A204.1 (cell line): ENCODE measurements around the gene GPR82.
"Not testable (repeated sequence)": the region's sequence is repeated elsewhere in the genome, so short reads cannot be mapped to it uniquely, and the experiment has no call there.

Experiments used
- FAIRE-seq: peaks from 2 replicates; lab custom pipeline; 2012; peaks lifted over from hg19 to GRCh38; lab: Jason Lieb, UNC

Gene GPR82

GRCh38 chrX:41723826-41724225 is at the start of gene GPR82:
GPR82 (plus strand) TSS chrX:41724181; CDS start chrX:41727027, 2,846 bp downstream.
- FAIRE-seq: no peak

DNA sequence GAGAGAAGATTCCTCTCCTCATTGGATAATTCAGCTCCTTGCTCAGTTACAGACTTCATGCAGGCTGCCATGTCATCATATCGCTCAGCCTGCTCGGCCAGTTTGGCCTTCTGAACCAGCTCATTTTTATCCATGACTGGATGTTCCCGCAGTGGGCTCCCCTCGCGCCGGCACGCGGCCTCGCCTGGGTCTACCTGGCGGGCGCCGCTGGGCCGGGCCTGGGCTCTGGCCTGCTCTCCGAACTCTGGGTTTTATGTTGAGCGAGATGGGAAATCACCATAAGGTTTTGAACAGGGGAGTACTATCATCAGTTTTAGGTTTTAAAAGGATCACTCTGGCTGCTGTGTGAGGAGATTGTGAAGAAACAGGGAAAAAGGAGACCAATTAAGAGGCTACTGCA is 47.6 kb upstream of the GPR82 start:
- FAIRE-seq: not testable (repeated sequence)

GRCh38 chrX:41677183-41678060 is 46.6 kb upstream of the GPR82 start:
- no peak for FAIRE-seq

DNA sequence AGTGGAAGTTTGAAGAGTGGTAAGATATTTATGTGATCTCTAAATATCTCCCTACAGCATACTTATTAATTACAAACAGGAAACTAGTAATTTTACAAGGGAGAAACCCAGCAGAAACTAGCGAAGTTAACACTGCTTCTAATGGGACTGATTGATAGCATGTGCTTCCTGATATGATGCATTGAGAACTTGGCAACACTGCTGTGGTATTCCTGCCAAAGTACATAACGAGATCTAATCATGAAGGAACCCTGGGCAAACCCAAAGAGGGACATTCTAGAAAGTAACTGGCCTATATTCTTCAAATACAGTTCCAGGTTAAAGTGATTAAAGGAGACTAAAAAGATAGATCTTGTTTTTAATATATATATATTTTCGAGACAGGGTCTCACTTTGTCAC is 39.8 kb upstream of the GPR82 start:
- FAIRE-seq: no peak

DNA sequence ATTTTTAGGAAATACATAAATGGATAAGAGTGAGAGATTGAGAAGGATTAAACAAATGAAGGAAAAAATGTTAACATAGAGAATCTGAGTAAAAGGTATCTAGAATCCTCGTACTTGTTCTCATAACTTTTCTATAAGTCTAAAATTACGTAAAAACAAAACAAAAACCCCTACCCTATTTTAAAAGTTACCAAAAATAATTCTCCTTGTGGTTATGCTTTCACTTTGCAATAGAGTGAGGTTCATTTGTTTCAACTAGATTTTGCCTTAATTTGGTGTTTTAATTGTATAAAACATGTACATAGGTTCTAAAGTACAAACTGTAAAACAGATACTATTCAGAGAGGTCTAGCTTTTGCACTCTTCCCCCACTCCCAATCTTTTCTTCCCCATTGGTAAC is 39.0 kb upstream of the GPR82 start:
- FAIRE-seq: no peak

GRCh38 chrX:41686788-41687187 is 37.2 kb upstream of the GPR82 start:
- FAIRE-seq: no peak

- no peak for FAIRE-seq
These were observed 35.8 kb upstream of the GPR82 start for GRCh38 chrX:41688156-41688555.

DNA sequence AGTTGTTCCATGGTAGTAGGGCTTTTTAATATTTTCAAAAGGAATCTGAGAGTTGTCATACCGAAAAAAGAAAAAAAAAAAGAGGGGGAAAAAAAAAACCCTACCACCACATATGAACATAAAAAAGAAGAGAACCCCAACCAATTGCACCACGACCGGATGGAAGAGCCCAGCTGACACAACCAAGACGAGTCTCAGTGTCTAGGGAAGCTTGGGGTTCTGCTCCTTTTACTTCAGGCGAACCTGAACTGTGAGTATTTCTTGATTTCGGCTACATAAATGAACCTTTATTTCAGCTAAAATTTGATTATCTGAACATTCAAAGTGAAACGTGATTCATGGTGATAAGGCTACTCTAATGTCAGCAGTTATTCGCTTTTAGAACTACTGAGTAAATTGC is 35.1 kb upstream of the GPR82 start, which contains the start of gene GPR34:
Gene GPR34 (plus strand): TSS at position 139 of the 400 bp plus-strand sequence. CDS start 6,661 bp downstream, outside the sequence.
- FAIRE-seq: no peak

DNA sequence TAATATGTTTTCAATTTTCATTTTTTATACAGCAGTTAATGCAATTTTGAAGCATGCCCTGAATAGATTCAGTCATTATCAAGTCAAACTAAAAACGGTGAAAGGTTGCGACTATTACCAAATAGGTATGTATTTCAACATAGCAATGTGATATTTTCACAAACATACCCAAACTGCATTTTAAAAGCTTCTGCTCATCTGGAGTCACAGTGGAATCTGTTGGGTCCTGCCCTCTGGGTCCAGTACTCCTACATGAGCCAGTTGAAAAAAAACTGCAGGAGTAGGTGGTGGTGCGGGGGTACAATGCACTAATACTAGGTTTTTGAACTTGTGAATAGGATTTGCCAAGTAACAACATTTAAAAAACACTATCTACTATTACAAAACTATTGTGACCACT is 34.3 kb upstream of the GPR82 start:
- FAIRE-seq: no peak

DNA sequence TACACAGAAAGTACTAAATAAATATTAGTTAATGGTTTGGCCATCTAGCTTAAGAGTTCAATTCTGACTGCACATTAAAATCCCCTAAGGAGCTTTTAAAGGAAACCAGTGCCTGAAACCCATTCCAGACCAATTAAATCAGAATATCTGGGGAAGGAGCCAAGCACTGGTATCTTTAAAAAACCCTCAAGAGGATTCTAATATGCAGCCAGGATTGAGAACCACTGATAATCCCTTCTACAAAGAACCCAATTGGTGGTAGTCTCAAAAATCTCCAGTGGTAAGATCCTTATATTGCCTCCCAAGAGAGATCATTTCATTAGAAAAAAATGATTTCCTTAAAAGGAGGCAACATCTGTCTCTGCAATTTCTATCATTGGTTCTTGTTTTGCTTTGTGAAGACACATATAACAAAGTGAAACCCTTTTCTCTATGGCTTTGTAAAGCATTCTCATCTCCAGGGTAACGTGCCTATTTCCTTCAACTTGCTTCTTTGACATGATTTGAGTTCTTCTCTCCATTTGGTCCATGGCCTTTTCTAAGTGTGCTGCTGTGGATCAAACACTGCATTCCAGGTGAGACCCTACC is 31.7 kb upstream of the GPR82 start:
- no peak for FAIRE-seq

GRCh38 chrX:41693024-41693423 is 31.0 kb upstream of the GPR82 start:
- no peak for FAIRE-seq

DNA sequence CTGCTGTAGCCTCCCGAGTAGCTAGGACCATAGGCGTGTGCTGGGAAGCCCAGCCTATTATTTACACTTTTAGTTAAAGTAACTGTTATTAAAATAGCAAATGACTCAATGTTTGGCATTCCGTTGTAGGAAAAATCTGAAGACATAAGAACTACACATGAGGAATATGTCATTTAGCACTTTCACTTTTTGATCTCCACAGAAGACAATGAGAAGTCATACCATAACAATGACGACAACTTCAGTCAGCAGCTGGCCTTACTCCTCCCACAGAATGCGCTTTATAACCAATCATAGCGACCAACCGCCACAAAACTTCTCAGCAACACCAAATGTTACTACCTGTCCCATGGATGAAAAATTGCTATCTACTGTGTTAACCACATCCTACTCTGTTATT is 28.6 kb upstream of the GPR82 start:
- FAIRE-seq: no peak

GRCh38 chrX:41703574-41704029 is 20.4 kb upstream of the GPR82 start:
- FAIRE-seq: no peak

DNA sequence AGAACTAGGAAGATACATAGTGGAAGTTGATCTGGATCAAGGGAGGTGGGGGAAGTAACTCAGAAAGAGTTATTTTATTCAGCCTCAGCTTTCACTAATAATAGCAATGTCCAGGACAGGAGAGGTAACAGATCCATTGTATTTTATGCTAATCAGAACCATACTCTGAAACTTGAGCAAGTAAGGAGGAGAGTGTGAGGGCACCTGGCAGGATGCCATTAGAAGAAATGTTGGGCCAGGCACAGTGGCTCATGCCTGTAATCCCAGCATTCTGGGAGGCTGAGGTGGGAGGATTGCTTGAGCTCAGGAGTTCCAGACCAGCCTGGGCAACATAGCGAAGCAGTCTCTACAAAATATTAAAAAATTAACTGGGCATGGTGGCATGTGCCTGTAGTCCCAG is 18.9 kb upstream of the GPR82 start:
- no peak for FAIRE-seq

- FAIRE-seq: no peak
These were observed 18.2 kb upstream of the GPR82 start for GRCh38 chrX:41705680-41706374.

- FAIRE-seq: no peak
These were observed 16.8 kb upstream of the GPR82 start for GRCh38 chrX:41707218-41707617.

- no peak for FAIRE-seq
These were observed 15.5 kb upstream of the GPR82 start for GRCh38 chrX:41708486-41708885.

- FAIRE-seq: no peak
These were observed 12.8 kb upstream of the GPR82 start for GRCh38 chrX:41711021-41711667.

DNA sequence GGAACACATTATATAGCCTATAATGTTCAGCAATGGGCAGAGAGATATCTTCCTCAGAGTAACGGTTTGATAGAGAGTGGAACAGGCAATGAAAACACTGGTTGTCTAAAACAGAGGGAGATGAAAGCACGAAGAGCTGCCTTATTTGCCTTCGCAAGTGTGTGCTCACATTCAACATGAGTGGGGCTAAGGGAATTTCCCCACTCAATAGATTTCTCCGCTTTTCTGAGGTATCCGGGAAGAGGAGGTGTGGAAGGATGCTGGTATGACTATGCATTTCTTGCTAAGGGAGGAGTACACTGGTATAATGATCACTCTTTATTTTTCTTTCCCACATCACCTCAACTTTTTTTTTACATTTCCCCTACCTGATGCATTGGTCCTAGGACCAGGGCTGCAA is 7.8 kb upstream of the GPR82 start:
- FAIRE-seq: no peak

- FAIRE-seq: no peak
These were observed 7.1 kb upstream of the GPR82 start for GRCh38 chrX:41716767-41717473.

DNA sequence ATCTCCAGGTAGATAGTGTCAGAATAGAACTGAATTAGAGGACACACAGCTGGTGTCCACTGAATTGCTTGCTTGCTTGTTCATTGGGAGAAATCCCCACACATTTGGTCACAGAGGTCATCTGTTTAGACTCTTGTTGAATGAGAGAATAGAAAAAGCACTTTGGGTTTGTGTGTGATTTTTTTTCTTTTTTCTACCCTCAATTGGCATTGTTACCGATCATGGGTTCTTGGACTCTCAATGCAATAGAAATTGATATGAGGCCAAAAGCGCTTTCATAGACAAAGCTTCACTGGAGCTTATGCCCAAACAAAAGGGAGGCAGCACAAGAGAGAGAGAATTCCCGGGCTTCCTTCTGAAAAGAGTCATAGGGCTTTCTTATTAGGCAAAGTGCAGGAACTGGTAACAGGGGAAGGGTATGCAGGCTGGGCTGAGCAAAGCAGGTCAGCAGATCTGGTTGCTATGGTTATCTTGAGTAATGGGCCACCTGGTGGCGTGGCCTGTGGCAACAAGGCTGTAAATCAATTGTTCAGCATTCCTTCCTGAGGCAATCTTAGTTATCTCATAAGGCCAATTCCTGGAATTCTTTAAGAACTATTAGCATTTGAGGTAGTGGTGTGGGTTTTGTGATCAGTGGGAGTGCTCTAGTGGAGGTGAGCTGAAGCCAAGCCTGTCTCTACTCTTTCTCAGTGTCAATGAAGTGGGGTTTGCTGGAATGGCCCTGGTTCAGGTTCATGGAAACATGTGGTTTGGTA is 5.3 kb upstream of the GPR82 start:
- no peak for FAIRE-seq
